H1 (cell line): Measurements from ENCODE around the gene FCMR. TPM values are rescaled to one million over a fixed set of nuclear protein-coding genes. Genes with fewer than 3 reads are reported as not detected.
"Not testable (repeated sequence)": the region's sequence is repeated elsewhere in the genome, so short reads cannot be mapped to it uniquely, and the experiment has no call there.

ENCODE experiments used
- CTCF ChIA-PET: fragments of 300-600 bp; sonication (Branson Sonifier 250); formaldehyde crosslinking; loops from one replicate; lab custom pipeline; 2021; ENCODE audit not compliant: partially characterized antibody; lab: Charles Lee
- POLR2A ChIA-PET: fragments of 300-600 bp; sonication (Branson Sonifier 250); formaldehyde crosslinking; loops from one replicate; lab custom pipeline; 2021; ENCODE audit warnings: inconsistent platforms; ENCODE audit not compliant: partially characterized antibody; lab: Charles Lee
- DNase-seq, 2 experiments: peaks; one replicate each; pipeline versions ENCODE4 v3.0.0 to v3.0.0-alpha.2; 2010 to 2022; ENCODE audit warnings: low spot score in 2 of 2, low read depth in 1 of 2, mixed read lengths in 1 of 2
- FAIRE-seq: peaks from 2 replicates; lab custom pipeline; 2011; peaks lifted over from hg19 to GRCh38; lab: Jason Lieb, UNC
- H2AFZ ChIP-seq: 2 replicates; pipeline ENCODE4 v1.8.1; 2012; ENCODE audit warnings: low read length, inconsistent platforms
- H2AK5ac ChIP-seq: 2 replicates; pipeline ENCODE4 v1.6.1; 2013; ENCODE audit warnings: low read depth, low read length
- H2BK120ac ChIP-seq: replicated peaks from 2 replicates; pipeline ENCODE3; 2013; ENCODE audit warnings: low read depth, low read length, inconsistent platforms
- H2BK12ac ChIP-seq: 2 replicates; pipeline ENCODE4 v1.6.1; 2013; ENCODE audit warnings: low read depth, low read length
- H2BK15ac ChIP-seq: 2 replicates; pipeline ENCODE4 v1.6.1; 2013; ENCODE audit warnings: low read length
- H2BK20ac ChIP-seq: 2 replicates; pipeline ENCODE4 v1.6.1; 2013; ENCODE audit warnings: low read length
- H2BK5ac ChIP-seq: 2 replicates; pipeline ENCODE4 v1.6.1; 2013; ENCODE audit warnings: low read depth, low read length
- H3K14ac ChIP-seq: 2 replicates; pipeline ENCODE4 v1.6.1; 2013; ENCODE audit warnings: inconsistent platforms; ENCODE audit not compliant: insufficient read length
- H3K18ac ChIP-seq: 2 replicates; pipeline ENCODE4 v1.6.1; 2013; ENCODE audit warnings: low read length; ENCODE audit errors: extremely low read depth
- H3K23ac ChIP-seq: 2 replicates; pipeline ENCODE4 v1.6.1; 2013; ENCODE audit warnings: inconsistent platforms; ENCODE audit not compliant: insufficient read length
- H3K23me2 ChIP-seq: 2 replicates; pipeline ENCODE4 v1.6.1; 2013; ENCODE audit warnings: low read depth, low read length
- H3K27ac ChIP-seq: 2 replicates; pipeline ENCODE4 v1.6.1; 2011; ENCODE audit warnings: low read depth, low read length, inconsistent platforms
- H3K27me3 ChIP-seq, 4 experiments: replicated peaks in 1 of 4; 1 replicate in 1 of 4; 2 replicates in 3 of 4; pipeline versions ENCODE4 v1.6.1 to v1.8.1; 2011 to 2013; ENCODE audit warnings: low read length in 3 of 4, mild to moderate bottlenecking in 3 of 4, inconsistent platforms in 2 of 4, mixed read lengths in 2 of 4, moderate library complexity in 1 of 4; ENCODE audit not compliant: control insufficient read depth in 3 of 4, insufficient read depth in 3 of 4; ENCODE audit errors: extremely low read depth in 1 of 4
- H3K36me3 ChIP-seq, 4 experiments: 2 replicates each; pipeline versions ENCODE4 v1.6.1 to v1.8.1; 2011 to 2013; ENCODE audit warnings: mild to moderate bottlenecking in 4 of 4, low read length in 3 of 4, moderate library complexity in 2 of 4, control low read depth in 1 of 4, inconsistent platforms in 1 of 4; ENCODE audit not compliant: insufficient read depth in 4 of 4, control insufficient read depth in 2 of 4
- H3K4ac ChIP-seq: replicated peaks from 2 replicates; pipeline ENCODE3; 2013; ENCODE audit warnings: low read length, low read depth, mixed read lengths, inconsistent platforms; ENCODE audit not compliant: insufficient read length
- H3K4me1 ChIP-seq, 4 experiments: replicated peaks in 1 of 4; 1 replicate in 1 of 4; 2 replicates in 3 of 4; pipeline versions ENCODE4 v1.6.1 to v1.8.1; 2011 to 2013; ENCODE audit warnings: low read length in 3 of 4, inconsistent platforms in 2 of 4, mixed read lengths in 1 of 4; ENCODE audit not compliant: insufficient read depth in 4 of 4, control insufficient read depth in 3 of 4
- H3K4me2 ChIP-seq, 2 experiments: 2 replicates each; pipeline versions ENCODE4 v1.6.1 to v1.8.1; 2011 to 2013; ENCODE audit warnings: low read depth in 2 of 2, low read length in 2 of 2, control low read depth in 1 of 2, inconsistent platforms in 1 of 2, mild to moderate bottlenecking in 1 of 2; ENCODE audit not compliant: insufficient read depth in 1 of 2
- H3K4me3 ChIP-seq, 4 experiments: fragments of 200-600, 300-600 bp in 1 of 4; sonication (generic), shearing (Covaris generic), sonication (Bioruptor Twin) in 1 of 4; 2 replicates each; pipeline versions ENCODE4 v1.5.1 to v1.8.1; 2011 to 2016; ENCODE audit warnings: low read length in 4 of 4, low read depth in 3 of 4, control low read depth in 2 of 4, inconsistent platforms in 2 of 4, mild to moderate bottlenecking in 2 of 4, mixed read lengths in 1 of 4, moderate library complexity in 1 of 4; ENCODE audit not compliant: insufficient read depth in 2 of 4; ENCODE audit errors: extremely low read depth in 1 of 4
- H3K56ac ChIP-seq: replicated peaks from 2 replicates; pipeline ENCODE3; 2013; ENCODE audit warnings: low read depth, mild to moderate bottlenecking, mixed read lengths, low read length, inconsistent platforms; ENCODE audit not compliant: insufficient read length
- H3K79me1 ChIP-seq: 2 replicates; pipeline ENCODE4 v1.6.1; 2013; ENCODE audit warnings: low read depth, low read length, control low read depth
- H3K79me2 ChIP-seq, 2 experiments: 2 replicates each; pipeline versions ENCODE4 v1.6.1 to v1.8.1; 2012 to 2013; ENCODE audit warnings: low read length in 2 of 2, mild to moderate bottlenecking in 2 of 2, inconsistent platforms in 1 of 2; ENCODE audit not compliant: insufficient read depth in 2 of 2, control insufficient read depth in 1 of 2
- H3K9ac ChIP-seq, 4 experiments: replicated peaks in 1 of 4; 1 replicate in 1 of 4; 2 replicates in 3 of 4; pipeline versions ENCODE4 v1.6.1 to v1.8.1; 2011 to 2013; ENCODE audit warnings: low read depth in 3 of 4, low read length in 3 of 4, control low read depth in 2 of 4, mild to moderate bottlenecking in 2 of 4, moderate library complexity in 2 of 4, inconsistent platforms in 1 of 4; ENCODE audit errors: extremely low read depth in 1 of 4
- H3K9me3 ChIP-seq, 2 experiments: 2 replicates each; pipeline versions ENCODE4 v1.6.1 to v1.8.1; 2012 to 2013; ENCODE audit warnings: mild to moderate bottlenecking in 2 of 2, moderate library complexity in 2 of 2, control low read depth in 1 of 2, inconsistent platforms in 1 of 2, low read depth in 1 of 2, low read length in 1 of 2, mixed read lengths in 1 of 2; ENCODE audit not compliant: insufficient read depth in 2 of 2
- H4K20me1 ChIP-seq, 2 experiments: replicated peaks in 1 of 2; 2 replicates each; pipeline versions ENCODE3 to v1.8.1; 2011 to 2013; ENCODE audit warnings: inconsistent platforms in 2 of 2, low read length in 2 of 2, mild to moderate bottlenecking in 1 of 2; ENCODE audit not compliant: insufficient read depth in 2 of 2, control insufficient read depth in 1 of 2
- H4K5ac ChIP-seq: 2 replicates; pipeline ENCODE4 v1.6.1; 2013; ENCODE audit warnings: low read length, low read depth, mixed read lengths, inconsistent platforms; ENCODE audit not compliant: insufficient read length
- H4K8ac ChIP-seq: 2 replicates; pipeline ENCODE4 v1.8.0; 2013; ENCODE audit warnings: mild to moderate bottlenecking, moderate library complexity, low read length, inconsistent platforms; ENCODE audit not compliant: insufficient read depth; ENCODE audit errors: extremely low read depth
- H4K91ac ChIP-seq: replicated peaks from 2 replicates; pipeline ENCODE3; 2013; ENCODE audit warnings: low read length, mixed read lengths, inconsistent platforms; ENCODE audit not compliant: insufficient read length
- polyA plus RNA-seq, 7 experiments: library from polyadenylated mRNA; depleted of rRNA in 3 of 7; stranded (reverse) in 5 of 7; unstranded in 2 of 7; fragments of >200 nt in 5 of 7; fragments of 200-250 nt in 2 of 7; gene quantifications; 1 replicate in 5 of 7; 2 replicates in 1 of 7; 4 replicates in 1 of 7; pipeline versions ENCODE4 v1.2.1 to v1.2.3, GENCODE V29; 2011 to 2013; ENCODE audit warnings: missing spikeins in 2 of 7, mixed read lengths in 2 of 7
- total RNA-seq: library from RNA; stranded (reverse); fragmentation: NEBNext Ultra II Directional; extraction: Animal tissue kit (Norgen Biotek cat#: 25700); gene quantifications from 2 replicates; pipeline ENCODE4 v1.2.1, GENCODE V29; 2021

The FCMR gene
- total and polyA plus RNA-seq, 2 of the 8 experiments (the other 6 are each of a cell fraction or from before 2014, with no cell fraction given), result 0.53 TPM; not detected in 1

- H2BK20ac ChIP-seq, H3K79me1 ChIP-seq, H2BK5ac ChIP-seq, H3K4me3 ChIP-seq, POLR2A ChIA-PET, H2AK5ac ChIP-seq, H3K9me3 ChIP-seq, H4K5ac ChIP-seq, H3K36me3 ChIP-seq, H3K14ac ChIP-seq, H3K27me3 ChIP-seq, H4K8ac ChIP-seq, FAIRE-seq, H3K23me2 ChIP-seq, H3K23ac ChIP-seq, H3K9ac ChIP-seq, H2BK120ac ChIP-seq, H3K27ac ChIP-seq, H3K56ac ChIP-seq, H3K4me2 ChIP-seq, H4K91ac ChIP-seq, H2BK12ac ChIP-seq, DNase-seq, H3K4ac ChIP-seq, H3K79me2 ChIP-seq, H3K18ac ChIP-seq, H4K20me1 ChIP-seq, H2AFZ ChIP-seq, H3K4me1 ChIP-seq, H2BK15ac ChIP-seq: not testable (repeated sequence)
- CTCF ChIA-PET, result interaction anchor here (2.6 to 7.7 kb wide), 3 partner anchors 11 to 127 kb away, joined by 8 to 60 read pairs (median 11); partner anchors contain the start of gene IL20
These were observed 68.0 kb downstream of the FCMR start for GRCh38 chr1:206853696-206854095.

Other genes starting within 250 kb of the FCMR start
- gene MAPKAPK2, start 237.0 kb downstream of the FCMR start, total RNA-seq, result 44.9 and 46.6 TPM in 2 replicates
- 27.5 and 36.9 TPM in 2 replicates for gene MAPKAPK2, start 237.0 kb downstream of the FCMR start, polyA plus RNA-seq (2011; rRNA removed)
- gene IL19, start 151.2 kb downstream of the FCMR start, total RNA-seq, result not detected in 2 replicates
- not detected in 2 replicates for gene IL19, start 151.2 kb downstream of the FCMR start, polyA plus RNA-seq (2011; rRNA removed)
- not detected in 2 replicates for gene IL10, start 149.4 kb downstream of the FCMR start, total RNA-seq
- not detected in 2 replicates for gene IL10, start 149.4 kb downstream of the FCMR start, polyA plus RNA-seq (2011; rRNA removed)
- gene IL20, start 56.3 kb downstream of the FCMR start, total RNA-seq, result not detected in 2 replicates
- not detected in 2 replicates for gene IL20, start 56.3 kb downstream of the FCMR start, polyA plus RNA-seq (2011; rRNA removed)
- gene IL24, start 24.5 kb downstream of the FCMR start, total RNA-seq, result not detected in 2 replicates
- not detected in 2 replicates for gene IL24, start 24.5 kb downstream of the FCMR start, polyA plus RNA-seq (2011; rRNA removed)
- not detected in 2 replicates for gene PIGR, start 24.5 kb upstream of the FCMR start, total RNA-seq
- not detected in 2 replicates for gene PIGR, start 24.5 kb upstream of the FCMR start, polyA plus RNA-seq (2011; rRNA removed)
- not detected in 2 replicates for gene FCAMR, start 48.5 kb upstream of the FCMR start, total RNA-seq
- not detected in 2 replicates for gene FCAMR, start 48.5 kb upstream of the FCMR start, polyA plus RNA-seq (2011; rRNA removed)
- gene C1orf116, start 110.8 kb upstream of the FCMR start, total RNA-seq, result 3.8 and 3.9 TPM in 2 replicates
- gene C1orf116, start 110.8 kb upstream of the FCMR start, polyA plus RNA-seq (2011; rRNA removed), result 1.7 and 2.2 TPM in 2 replicates
- 11.8 TPM in 2 replicates for gene YOD1, start 129.3 kb upstream of the FCMR start, total RNA-seq
- gene YOD1, start 129.3 kb upstream of the FCMR start, polyA plus RNA-seq (2011; rRNA removed), result 1.1 and 1.9 TPM in 2 replicates
- 17.8 and 19.1 TPM in 2 replicates for gene PFKFB2, start 131.3 kb upstream of the FCMR start, total RNA-seq
- 5.5 and 6.7 TPM in 2 replicates for gene PFKFB2, start 131.3 kb upstream of the FCMR start, polyA plus RNA-seq (2011; rRNA removed)
- not detected in 2 replicates for gene C4BPB, start 166.9 kb upstream of the FCMR start, total RNA-seq
- gene C4BPB, start 166.9 kb upstream of the FCMR start, polyA plus RNA-seq (2011; rRNA removed), result not detected in 2 replicates
- gene C4BPA, start 182.3 kb upstream of the FCMR start, total RNA-seq, result not detected in 2 replicates
- not detected in 2 replicates for gene C4BPA, start 182.3 kb upstream of the FCMR start, polyA plus RNA-seq (2011; rRNA removed)